ENCODE data around the gene TCF25.

DNA sequence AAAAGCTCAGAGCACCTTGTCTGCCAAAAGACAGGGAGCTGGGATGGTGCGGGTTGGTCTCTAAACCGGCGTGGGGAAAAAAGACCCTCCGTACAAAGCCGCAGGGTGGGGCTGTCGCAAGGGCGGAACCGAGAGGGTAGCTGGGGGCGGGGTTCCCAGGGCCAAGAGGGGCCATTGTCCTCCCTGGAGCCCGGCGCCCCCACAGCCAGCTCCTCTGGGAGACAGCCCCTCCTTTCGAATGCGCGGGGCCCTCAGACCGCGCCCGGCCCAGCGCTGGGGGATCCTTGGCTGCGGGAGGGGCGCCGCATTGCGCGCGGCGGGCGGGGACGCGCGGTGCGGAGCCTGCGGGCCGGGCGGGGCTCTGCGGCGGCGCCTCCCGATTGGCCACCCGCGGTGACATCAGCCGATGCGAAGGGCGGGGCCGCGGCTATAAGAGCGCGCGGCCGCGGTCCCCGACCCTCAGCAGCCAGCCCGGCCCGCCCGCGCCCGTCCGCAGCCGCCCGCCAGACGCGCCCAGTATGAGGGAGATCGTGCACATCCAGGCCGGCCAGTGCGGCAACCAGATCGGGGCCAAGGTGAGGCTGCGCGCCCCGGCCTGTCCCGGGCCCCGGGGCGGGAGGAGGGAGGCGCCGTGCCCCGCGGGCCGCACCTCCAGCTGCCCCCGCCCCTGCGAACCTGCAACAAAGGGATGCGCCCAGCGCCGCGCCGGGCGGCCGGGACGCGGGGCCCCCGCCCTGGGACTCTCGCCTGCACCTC lies 49.7 kb downstream of the TCF25 start, which contains the start of gene TUBB3:
- TF ChIP-seq, protein P1, sequence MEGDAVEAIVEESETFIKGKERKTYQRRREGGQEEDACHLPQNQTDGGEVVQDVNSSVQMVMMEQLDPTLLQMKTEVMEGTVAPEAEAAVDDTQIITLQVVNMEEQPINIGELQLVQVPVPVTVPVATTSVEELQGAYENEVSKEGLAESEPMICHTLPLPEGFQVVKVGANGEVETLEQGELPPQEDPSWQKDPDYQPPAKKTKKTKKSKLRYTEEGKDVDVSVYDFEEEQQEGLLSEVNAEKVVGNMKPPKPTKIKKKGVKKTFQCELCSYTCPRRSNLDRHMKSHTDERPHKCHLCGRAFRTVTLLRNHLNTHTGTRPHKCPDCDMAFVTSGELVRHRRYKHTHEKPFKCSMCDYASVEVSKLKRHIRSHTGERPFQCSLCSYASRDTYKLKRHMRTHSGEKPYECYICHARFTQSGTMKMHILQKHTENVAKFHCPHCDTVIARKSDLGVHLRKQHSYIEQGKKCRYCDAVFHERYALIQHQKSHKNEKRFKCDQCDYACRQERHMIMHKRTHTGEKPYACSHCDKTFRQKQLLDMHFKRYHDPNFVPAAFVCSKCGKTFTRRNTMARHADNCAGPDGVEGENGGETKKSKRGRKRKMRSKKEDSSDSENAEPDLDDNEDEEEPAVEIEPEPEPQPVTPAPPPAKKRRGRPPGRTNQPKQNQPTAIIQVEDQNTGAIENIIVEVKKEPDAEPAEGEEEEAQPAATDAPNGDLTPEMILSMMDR (IDR thresholded peaks at IDR 0.05 in 2 of 3, conservative IDR thresholded peaks at IDR 0.05 in 1 of 3; ENCODE audit: borderline replicate concordance in 1 of 3, insufficient read depth in 1 of 3, low read depth in 2 of 3, low read length in 2 of 3): peak in 2 of 3 experiments; percentile 16 to 17; a peak in 2 of 6 replicates
- TF ChIP-seq POLR2A (IDR thresholded peaks at IDR 0.05; ENCODE audit: borderline replicate concordance, extremely low read depth, insufficient read depth, insufficient read length) (peak; percentile 99), POLR2AphosphoS5 (IDR thresholded peaks at IDR 0.05; ENCODE audit: low read depth, low read length) (peak; percentile 100), RAD21 (IDR thresholded peaks at IDR 0.05; ENCODE audit: low read depth) (no peak), EZH2 (IDR thresholded peaks at IDR 0.05) (no peak), EZH2phosphoT487 (IDR thresholded peaks at IDR 0.05; ENCODE audit: borderline replicate concordance) (no peak), ZNF274 (IDR thresholded peaks at IDR 0.05; ENCODE audit: low read depth, low read length) (no peak), ELF1 (IDR thresholded peaks at IDR 0.05; ENCODE audit: borderline replicate concordance, low read depth) (no peak), CEBPB (IDR thresholded peaks at IDR 0.05; ENCODE audit: low read depth) (no peak), TCF7L2 (IDR thresholded peaks at IDR 0.05; ENCODE audit: borderline replicate concordance, extremely low read depth, insufficient read depth, insufficient read length) (peak; percentile 92)
- TF ChIP-seq, protein P2, sequence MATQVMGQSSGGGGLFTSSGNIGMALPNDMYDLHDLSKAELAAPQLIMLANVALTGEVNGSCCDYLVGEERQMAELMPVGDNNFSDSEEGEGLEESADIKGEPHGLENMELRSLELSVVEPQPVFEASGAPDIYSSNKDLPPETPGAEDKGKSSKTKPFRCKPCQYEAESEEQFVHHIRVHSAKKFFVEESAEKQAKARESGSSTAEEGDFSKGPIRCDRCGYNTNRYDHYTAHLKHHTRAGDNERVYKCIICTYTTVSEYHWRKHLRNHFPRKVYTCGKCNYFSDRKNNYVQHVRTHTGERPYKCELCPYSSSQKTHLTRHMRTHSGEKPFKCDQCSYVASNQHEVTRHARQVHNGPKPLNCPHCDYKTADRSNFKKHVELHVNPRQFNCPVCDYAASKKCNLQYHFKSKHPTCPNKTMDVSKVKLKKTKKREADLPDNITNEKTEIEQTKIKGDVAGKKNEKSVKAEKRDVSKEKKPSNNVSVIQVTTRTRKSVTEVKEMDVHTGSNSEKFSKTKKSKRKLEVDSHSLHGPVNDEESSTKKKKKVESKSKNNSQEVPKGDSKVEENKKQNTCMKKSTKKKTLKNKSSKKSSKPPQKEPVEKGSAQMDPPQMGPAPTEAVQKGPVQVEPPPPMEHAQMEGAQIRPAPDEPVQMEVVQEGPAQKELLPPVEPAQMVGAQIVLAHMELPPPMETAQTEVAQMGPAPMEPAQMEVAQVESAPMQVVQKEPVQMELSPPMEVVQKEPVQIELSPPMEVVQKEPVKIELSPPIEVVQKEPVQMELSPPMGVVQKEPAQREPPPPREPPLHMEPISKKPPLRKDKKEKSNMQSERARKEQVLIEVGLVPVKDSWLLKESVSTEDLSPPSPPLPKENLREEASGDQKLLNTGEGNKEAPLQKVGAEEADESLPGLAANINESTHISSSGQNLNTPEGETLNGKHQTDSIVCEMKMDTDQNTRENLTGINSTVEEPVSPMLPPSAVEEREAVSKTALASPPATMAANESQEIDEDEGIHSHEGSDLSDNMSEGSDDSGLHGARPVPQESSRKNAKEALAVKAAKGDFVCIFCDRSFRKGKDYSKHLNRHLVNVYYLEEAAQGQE (IDR thresholded peaks at IDR 0.05; ENCODE audit: low read depth): no peak
- TF ChIP-seq, protein P3, sequence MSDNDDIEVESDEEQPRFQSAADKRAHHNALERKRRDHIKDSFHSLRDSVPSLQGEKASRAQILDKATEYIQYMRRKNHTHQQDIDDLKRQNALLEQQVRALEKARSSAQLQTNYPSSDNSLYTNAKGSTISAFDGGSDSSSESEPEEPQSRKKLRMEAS (IDR thresholded peaks at IDR 0.05): no peak
- TF ChIP-seq, protein P4, sequence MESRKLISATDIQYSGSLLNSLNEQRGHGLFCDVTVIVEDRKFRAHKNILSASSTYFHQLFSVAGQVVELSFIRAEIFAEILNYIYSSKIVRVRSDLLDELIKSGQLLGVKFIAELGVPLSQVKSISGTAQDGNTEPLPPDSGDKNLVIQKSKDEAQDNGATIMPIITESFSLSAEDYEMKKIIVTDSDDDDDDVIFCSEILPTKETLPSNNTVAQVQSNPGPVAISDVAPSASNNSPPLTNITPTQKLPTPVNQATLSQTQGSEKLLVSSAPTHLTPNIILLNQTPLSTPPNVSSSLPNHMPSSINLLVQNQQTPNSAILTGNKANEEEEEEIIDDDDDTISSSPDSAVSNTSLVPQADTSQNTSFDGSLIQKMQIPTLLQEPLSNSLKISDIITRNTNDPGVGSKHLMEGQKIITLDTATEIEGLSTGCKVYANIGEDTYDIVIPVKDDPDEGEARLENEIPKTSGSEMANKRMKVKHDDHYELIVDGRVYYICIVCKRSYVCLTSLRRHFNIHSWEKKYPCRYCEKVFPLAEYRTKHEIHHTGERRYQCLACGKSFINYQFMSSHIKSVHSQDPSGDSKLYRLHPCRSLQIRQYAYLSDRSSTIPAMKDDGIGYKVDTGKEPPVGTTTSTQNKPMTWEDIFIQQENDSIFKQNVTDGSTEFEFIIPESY (IDR thresholded peaks at IDR 0.05; ENCODE audit: extremely low read depth, insufficient replicate concordance, low read length): no peak
- TF ChIP-seq, protein P5, sequence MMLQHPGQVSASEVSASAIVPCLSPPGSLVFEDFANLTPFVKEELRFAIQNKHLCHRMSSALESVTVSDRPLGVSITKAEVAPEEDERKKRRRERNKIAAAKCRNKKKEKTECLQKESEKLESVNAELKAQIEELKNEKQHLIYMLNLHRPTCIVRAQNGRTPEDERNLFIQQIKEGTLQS (IDR thresholded peaks at IDR 0.05): no peak

Measured in HCT116 (cell line).